WERI-Rb-1 (cell line): ENCODE results near the gene NR2E3.

Experiments used
- DNase-seq: peaks from one replicate; pipeline ENCODE4 v3.0.0-alpha.2; 2020
- H3K27ac ChIP-seq: fragments of 250-450 bp; sonication (Bioruptor Pico); 2 replicates; pipeline ENCODE4 v1.5.1; 2020; ENCODE audit warnings: mild to moderate bottlenecking, moderate library complexity
- H3K27me3 ChIP-seq: fragments of 250-450 bp; sonication (Bioruptor Pico); 2 replicates; pipeline ENCODE4 v1.5.1; 2021; ENCODE audit warnings: mild to moderate bottlenecking, low read depth, moderate library complexity; ENCODE audit not compliant: insufficient read depth, severe bottlenecking
- H3K36me3 ChIP-seq: fragments of 250-450 bp; sonication (Bioruptor Pico); 2 replicates; pipeline ENCODE4 v1.5.1; 2020; ENCODE audit warnings: mild to moderate bottlenecking, moderate library complexity
- H3K4me3 ChIP-seq: 2 replicates; pipeline ENCODE4 v1.5.1; 2011; ENCODE audit warnings: low read depth, mild to moderate bottlenecking, control low read depth, low read length
- H3K9me3 ChIP-seq: fragments of 250-450 bp; sonication (Bioruptor Pico); 2 replicates; pipeline ENCODE4 v1.5.1; 2021; ENCODE audit warnings: mild to moderate bottlenecking, moderate library complexity; ENCODE audit not compliant: severe bottlenecking
- CTCF ChIP-seq: IDR thresholded peaks from 2 replicates; pipeline ENCODE4 v1.5.1; 2011; ENCODE audit warnings: low read depth, mild to moderate bottlenecking, control low read depth, inconsistent platforms, low read length

NR2E3 gene

GRCh38 chr15:71781179-71781964 is 29.0 kb upstream of the NR2E3 start:
- no peaks in the 10 kb centered on the region for H3K9me3 ChIP-seq
- H3K27ac ChIP-seq, result no peak overlapping the region
- TF ChIP-seq CTCF, result no peak
- no peak overlapping the region for H3K4me3 ChIP-seq
- no peaks in the 10 kb centered on the region for H3K36me3 ChIP-seq
- DNase-seq, result no peak
- H3K27me3 ChIP-seq, result no peaks in the 10 kb centered on the region

DNA sequence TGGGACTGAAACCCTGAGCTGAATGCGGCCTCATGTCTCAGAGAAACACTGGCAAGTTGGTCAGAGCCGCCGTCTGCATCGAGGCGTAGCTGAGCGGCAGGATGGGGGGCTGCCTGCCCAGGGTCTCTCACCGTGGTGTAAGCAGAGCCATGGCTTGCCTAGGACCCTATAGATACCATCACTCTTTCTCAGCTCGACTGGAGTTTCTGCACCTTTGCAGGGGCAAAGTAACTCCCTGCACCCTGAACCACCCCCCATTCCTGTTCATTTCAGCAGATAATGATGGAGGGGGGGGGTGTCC is 28.4 kb upstream of the NR2E3 start:
- Histone ChIP-seq H3K4me3 (no peak overlapping the region), H3K27me3 (no peaks in the 10 kb centered on the region), H3K9me3 (no peaks in the 10 kb centered on the region), H3K27ac (no peak overlapping the region), H3K36me3 (no peaks in the 10 kb centered on the region)
- no peak for DNase-seq
- no peak for TF ChIP-seq CTCF

DNA sequence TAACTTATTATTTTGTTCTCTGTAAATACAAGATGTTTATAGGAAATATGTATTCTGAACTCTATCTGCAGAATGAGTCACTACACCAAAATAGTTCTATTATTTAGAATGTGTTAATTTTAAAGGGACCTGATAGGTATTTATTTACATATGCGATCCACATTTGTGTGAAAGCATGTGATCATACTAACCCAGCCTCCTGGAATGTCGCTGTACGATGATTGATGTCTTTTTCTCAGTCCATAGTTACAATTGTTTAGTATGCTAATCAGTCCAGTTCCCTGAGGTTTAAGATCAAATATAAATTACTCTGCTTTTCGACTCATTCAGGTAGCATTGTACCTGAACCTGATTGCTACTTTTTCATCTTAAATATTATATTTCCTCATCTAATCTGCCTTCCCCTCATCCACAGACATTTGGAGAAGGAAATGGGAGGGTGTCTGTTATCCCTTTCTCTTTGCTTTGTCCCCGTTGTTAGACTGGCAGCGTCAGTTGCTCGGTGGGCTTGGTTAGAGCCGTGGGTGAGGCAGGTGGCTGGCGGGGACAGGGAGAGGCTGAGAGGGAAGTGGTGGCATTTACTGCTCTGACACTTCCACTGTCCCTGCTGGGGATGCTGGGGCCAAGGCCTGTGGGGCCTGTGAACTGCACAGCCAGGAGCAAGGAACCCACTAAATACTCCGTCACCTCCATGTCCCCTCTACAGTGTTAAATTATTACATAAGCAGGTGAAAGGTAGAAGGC is 27.8 kb upstream of the NR2E3 start:
- no peaks in the 10 kb centered on the region for H3K27me3 ChIP-seq
- H3K36me3 ChIP-seq, result no peaks in the 10 kb centered on the region
- H3K9me3 ChIP-seq, result no peaks in the 10 kb centered on the region
- no peak overlapping the region for H3K27ac ChIP-seq
- no peak overlapping the region for H3K4me3 ChIP-seq
- TF ChIP-seq CTCF, result no peak
- DNase-seq, result no peak

GRCh38 chr15:71784719-71785118 is 25.6 kb upstream of the NR2E3 start:
- no peaks in the 10 kb centered on the region for H3K9me3 ChIP-seq

DNA sequence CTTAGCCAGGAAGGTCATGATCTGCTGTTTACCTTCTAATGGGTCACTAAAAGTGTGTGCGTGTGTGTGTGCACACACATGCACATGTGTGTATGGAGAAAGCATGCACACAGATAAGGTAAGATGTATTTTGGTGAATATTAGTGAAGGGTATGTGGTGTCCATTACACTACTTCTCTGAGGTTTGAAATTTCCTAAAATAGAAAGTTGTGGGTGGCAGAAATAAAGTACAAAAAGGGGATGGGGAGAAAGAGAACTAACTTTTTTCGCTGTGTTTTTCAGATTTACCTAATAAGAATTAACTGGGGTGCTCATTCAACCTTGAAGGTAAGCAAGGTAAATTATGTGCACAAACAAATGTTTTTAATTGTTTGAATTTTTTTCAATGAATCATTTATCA is 24.4 kb upstream of the NR2E3 start:
- Histone ChIP-seq H3K27me3 (no peaks in the 10 kb centered on the region), H3K4me3 (no peak overlapping the region), H3K9me3 (no peaks in the 10 kb centered on the region), H3K27ac (no peak overlapping the region), H3K36me3 (no peaks in the 10 kb centered on the region)
- TF ChIP-seq CTCF, result no peak
- no peak for DNase-seq

More at GRCh38 chr15:71784719-71785118, 25.6 kb upstream of the NR2E3 start:
- Histone ChIP-seq H3K27ac (no peak overlapping the region), H3K4me3 (no peak overlapping the region), H3K27me3 (no peaks in the 10 kb centered on the region), H3K36me3 (no peaks in the 10 kb centered on the region)
- TF ChIP-seq CTCF, result peak; percentile 75
- DNase-seq, result no peak
